Liver (tissue), 3 donors: ENCODE measurements around the gene NSDHL.

Experiments
- EGR1 ChIP-seq, 2 donors: IDR thresholded peaks; 2 replicates each; pipeline ENCODE4 v1.6.1; 2016 to 2018; ENCODE audit warnings: antibody characterized with exemption in 2 of 2, low read depth in 2 of 2
- GABPA ChIP-seq, 2 donors: IDR thresholded peaks in 1 of 2; conservative IDR thresholded peaks in 1 of 2; 2 replicates each; pipeline ENCODE4 v1.6.1; 2016; ENCODE audit warnings: antibody characterized with exemption in 2 of 2, mild to moderate bottlenecking in 1 of 2, moderate library complexity in 1 of 2
- HNF4A ChIP-seq, 2 donors: conservative IDR thresholded peaks; 2 replicates each; pipeline ENCODE4 v1.6.1; 2016; ENCODE audit warnings: antibody characterized with exemption in 2 of 2, mild to moderate bottlenecking in 2 of 2
- HNF4G ChIP-seq: IDR thresholded peaks from 2 replicates; pipeline ENCODE4 v1.6.1; 2016; ENCODE audit warnings: antibody characterized with exemption
- JUND ChIP-seq, 2 donors: IDR thresholded peaks; 2 replicates each; pipeline ENCODE4 v1.6.1; 2016; ENCODE audit warnings: antibody characterized with exemption in 2 of 2
- RAD21 ChIP-seq, 2 donors: IDR thresholded peaks; 2 replicates each; pipeline ENCODE4 v1.6.1; 2016; ENCODE audit warnings: antibody characterized with exemption in 2 of 2, mild to moderate bottlenecking in 2 of 2
- SP1 ChIP-seq: IDR thresholded peaks from 2 replicates; pipeline ENCODE4 v1.6.1; 2018; ENCODE audit warnings: antibody characterized with exemption, mild to moderate bottlenecking
- TAF1 ChIP-seq: conservative IDR thresholded peaks from 2 replicates; pipeline ENCODE4 v1.6.1; 2016; ENCODE audit warnings: antibody characterized with exemption, mild to moderate bottlenecking
- YY1 ChIP-seq: IDR thresholded peaks from 2 replicates; pipeline ENCODE4 v1.6.1; 2016; ENCODE audit warnings: antibody characterized with exemption, mild to moderate bottlenecking
- TF ChIP-seq, protein P1 (sequence below): fragments of 150-350 bp; IDR thresholded peaks from 2 replicates; pipeline ENCODE4 v1.5.1; 2017; ENCODE audit warnings: improper control_type of control experiment, low read depth, low read length; ENCODE audit not compliant: missing input control
- TF ChIP-seq, protein P2 (sequence below): IDR thresholded peaks from 2 replicates; pipeline ENCODE4 v1.6.1; 2016; ENCODE audit warnings: antibody characterized with exemption
- TF ChIP-seq, protein P3 (sequence below): IDR thresholded peaks from 2 replicates; pipeline ENCODE4 v1.6.1; 2016; ENCODE audit warnings: antibody characterized with exemption, mild to moderate bottlenecking
- TF ChIP-seq, protein P4 (sequence below): IDR thresholded peaks from 2 replicates; pipeline ENCODE4 v1.6.1; 2016; ENCODE audit warnings: antibody characterized with exemption
- TF ChIP-seq, protein P5 (sequence below): IDR thresholded peaks from 2 replicates; pipeline ENCODE4 v1.6.1; 2016; ENCODE audit warnings: antibody characterized with exemption
- donor health status: healthy.
- donor health status: healthy.

DNA sequence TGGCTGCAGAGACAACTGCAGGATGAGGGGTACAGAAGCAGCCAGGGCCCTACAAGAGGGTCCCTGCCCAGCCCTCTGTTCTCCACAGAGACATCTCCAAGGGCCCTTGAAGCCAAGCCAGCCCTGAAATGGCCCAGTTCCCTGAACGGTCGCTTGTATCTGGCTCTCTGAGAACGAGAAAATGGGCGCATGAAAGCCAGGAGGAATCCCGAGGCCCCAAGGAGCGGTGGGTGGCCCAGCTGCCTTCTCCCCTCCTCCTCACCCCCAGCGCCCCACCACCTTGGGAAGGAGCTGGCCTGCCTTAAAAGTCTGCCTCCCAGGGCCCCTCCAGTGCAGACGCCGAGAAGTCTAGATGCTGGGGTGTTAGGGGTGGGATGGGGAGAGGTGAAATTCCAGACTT lies 72.7 kb downstream of the NSDHL start:
- TF ChIP-seq EGR1 (IDR thresholded peaks at IDR 0.05; ENCODE audit: low read depth in 2 of 2) = no peak
- TF ChIP-seq, protein P1, sequence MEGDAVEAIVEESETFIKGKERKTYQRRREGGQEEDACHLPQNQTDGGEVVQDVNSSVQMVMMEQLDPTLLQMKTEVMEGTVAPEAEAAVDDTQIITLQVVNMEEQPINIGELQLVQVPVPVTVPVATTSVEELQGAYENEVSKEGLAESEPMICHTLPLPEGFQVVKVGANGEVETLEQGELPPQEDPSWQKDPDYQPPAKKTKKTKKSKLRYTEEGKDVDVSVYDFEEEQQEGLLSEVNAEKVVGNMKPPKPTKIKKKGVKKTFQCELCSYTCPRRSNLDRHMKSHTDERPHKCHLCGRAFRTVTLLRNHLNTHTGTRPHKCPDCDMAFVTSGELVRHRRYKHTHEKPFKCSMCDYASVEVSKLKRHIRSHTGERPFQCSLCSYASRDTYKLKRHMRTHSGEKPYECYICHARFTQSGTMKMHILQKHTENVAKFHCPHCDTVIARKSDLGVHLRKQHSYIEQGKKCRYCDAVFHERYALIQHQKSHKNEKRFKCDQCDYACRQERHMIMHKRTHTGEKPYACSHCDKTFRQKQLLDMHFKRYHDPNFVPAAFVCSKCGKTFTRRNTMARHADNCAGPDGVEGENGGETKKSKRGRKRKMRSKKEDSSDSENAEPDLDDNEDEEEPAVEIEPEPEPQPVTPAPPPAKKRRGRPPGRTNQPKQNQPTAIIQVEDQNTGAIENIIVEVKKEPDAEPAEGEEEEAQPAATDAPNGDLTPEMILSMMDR = no peak
- TF ChIP-seq, protein P2, sequence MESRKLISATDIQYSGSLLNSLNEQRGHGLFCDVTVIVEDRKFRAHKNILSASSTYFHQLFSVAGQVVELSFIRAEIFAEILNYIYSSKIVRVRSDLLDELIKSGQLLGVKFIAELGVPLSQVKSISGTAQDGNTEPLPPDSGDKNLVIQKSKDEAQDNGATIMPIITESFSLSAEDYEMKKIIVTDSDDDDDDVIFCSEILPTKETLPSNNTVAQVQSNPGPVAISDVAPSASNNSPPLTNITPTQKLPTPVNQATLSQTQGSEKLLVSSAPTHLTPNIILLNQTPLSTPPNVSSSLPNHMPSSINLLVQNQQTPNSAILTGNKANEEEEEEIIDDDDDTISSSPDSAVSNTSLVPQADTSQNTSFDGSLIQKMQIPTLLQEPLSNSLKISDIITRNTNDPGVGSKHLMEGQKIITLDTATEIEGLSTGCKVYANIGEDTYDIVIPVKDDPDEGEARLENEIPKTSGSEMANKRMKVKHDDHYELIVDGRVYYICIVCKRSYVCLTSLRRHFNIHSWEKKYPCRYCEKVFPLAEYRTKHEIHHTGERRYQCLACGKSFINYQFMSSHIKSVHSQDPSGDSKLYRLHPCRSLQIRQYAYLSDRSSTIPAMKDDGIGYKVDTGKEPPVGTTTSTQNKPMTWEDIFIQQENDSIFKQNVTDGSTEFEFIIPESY = no peak
- TF ChIP-seq RAD21 (IDR thresholded peaks at IDR 0.05) = no peak
- TF ChIP-seq, protein P3, sequence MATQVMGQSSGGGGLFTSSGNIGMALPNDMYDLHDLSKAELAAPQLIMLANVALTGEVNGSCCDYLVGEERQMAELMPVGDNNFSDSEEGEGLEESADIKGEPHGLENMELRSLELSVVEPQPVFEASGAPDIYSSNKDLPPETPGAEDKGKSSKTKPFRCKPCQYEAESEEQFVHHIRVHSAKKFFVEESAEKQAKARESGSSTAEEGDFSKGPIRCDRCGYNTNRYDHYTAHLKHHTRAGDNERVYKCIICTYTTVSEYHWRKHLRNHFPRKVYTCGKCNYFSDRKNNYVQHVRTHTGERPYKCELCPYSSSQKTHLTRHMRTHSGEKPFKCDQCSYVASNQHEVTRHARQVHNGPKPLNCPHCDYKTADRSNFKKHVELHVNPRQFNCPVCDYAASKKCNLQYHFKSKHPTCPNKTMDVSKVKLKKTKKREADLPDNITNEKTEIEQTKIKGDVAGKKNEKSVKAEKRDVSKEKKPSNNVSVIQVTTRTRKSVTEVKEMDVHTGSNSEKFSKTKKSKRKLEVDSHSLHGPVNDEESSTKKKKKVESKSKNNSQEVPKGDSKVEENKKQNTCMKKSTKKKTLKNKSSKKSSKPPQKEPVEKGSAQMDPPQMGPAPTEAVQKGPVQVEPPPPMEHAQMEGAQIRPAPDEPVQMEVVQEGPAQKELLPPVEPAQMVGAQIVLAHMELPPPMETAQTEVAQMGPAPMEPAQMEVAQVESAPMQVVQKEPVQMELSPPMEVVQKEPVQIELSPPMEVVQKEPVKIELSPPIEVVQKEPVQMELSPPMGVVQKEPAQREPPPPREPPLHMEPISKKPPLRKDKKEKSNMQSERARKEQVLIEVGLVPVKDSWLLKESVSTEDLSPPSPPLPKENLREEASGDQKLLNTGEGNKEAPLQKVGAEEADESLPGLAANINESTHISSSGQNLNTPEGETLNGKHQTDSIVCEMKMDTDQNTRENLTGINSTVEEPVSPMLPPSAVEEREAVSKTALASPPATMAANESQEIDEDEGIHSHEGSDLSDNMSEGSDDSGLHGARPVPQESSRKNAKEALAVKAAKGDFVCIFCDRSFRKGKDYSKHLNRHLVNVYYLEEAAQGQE = no peak
- TF ChIP-seq, protein P4, sequence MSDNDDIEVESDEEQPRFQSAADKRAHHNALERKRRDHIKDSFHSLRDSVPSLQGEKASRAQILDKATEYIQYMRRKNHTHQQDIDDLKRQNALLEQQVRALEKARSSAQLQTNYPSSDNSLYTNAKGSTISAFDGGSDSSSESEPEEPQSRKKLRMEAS = no peak
- TF ChIP-seq TAF1 = no peak
- TF ChIP-seq HNF4A (conservative IDR thresholded peaks at IDR 0.05) = no peak
- TF ChIP-seq GABPA (IDR thresholded peaks at IDR 0.05 in 1 of 2, conservative IDR thresholded peaks at IDR 0.05 in 1 of 2) = no peak
- TF ChIP-seq JUND (IDR thresholded peaks at IDR 0.05) = no peak
- TF ChIP-seq, protein P5, sequence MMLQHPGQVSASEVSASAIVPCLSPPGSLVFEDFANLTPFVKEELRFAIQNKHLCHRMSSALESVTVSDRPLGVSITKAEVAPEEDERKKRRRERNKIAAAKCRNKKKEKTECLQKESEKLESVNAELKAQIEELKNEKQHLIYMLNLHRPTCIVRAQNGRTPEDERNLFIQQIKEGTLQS = no peak
- no peak for TF ChIP-seq HNF4G
- TF ChIP-seq SP1 = no peak
- TF ChIP-seq YY1 = no peak
